ENCODE results near the gene WDR73. TPM values are rescaled to one million over a fixed set of nuclear protein-coding genes. Genes with fewer than 3 reads are reported as not detected.

WDR73 gene
- total and polyA plus RNA-seq, 2 donors (not counting 3 experiments of a cell fraction or from before 2014, with no cell fraction given): 29.0 to 29.1 TPM

- Histone ChIP-seq H3K9me3 (replicated peaks; ENCODE audit: control insufficient read depth, insufficient read depth, low read length) (no peaks in the 10 kb centered on the region), H2AFZ (ENCODE audit: low read depth, low read length) (peak overlapping the region; percentile 51), H3K9ac (replicated peaks; ENCODE audit: extremely low read depth, insufficient read depth, low read length) (peak overlapping the region; percentile 67), H3K79me2 (ENCODE audit: control insufficient read depth, insufficient read depth, low read length) (peaks cover 12% of the 10 kb centered on the region), H3K27ac (ENCODE audit: insufficient read depth, low read depth, low read length) (peak overlapping the region; percentile 12), H3K9me1 (replicated peaks; ENCODE audit: control insufficient read depth, extremely low read depth, insufficient read depth, low read length) (no peaks in the 10 kb centered on the region), H3K27me3 (ENCODE audit: control insufficient read depth in 2 of 2, insufficient read depth in 2 of 2, low read length in 2 of 2) (no peaks in the 10 kb centered on the region), H3K4me2 (ENCODE audit: insufficient read depth, low read length) (peak overlapping the region; percentile 90), H3K4me1 (ENCODE audit: control insufficient read depth, extremely low read depth, insufficient read depth, low read length) (peaks cover 26% of the 10 kb centered on the region), H3K4me3 (replicated peaks in 1 of 3; ENCODE audit: insufficient read depth in 1 of 3, low read depth in 1 of 3, low read length in 3 of 3) (peak overlapping the region; percentile 10 to 66 (median 44)), H3K36me3 (ENCODE audit: control insufficient read depth in 2 of 2, extremely low read depth in 1 of 2, insufficient read depth in 2 of 2, low read length in 2 of 2) (peaks cover 0 to 2% of the 10 kb centered on the region in 2 experiments), H4K20me1 (replicated peaks; ENCODE audit: control insufficient read depth, extremely low read depth, insufficient read depth, low read length) (no peaks in the 10 kb centered on the region)
- no TSS peak for BruUV-seq (replicated peaks)
- ChIA-PET CTCF (interaction anchor here (0.6 to 4.7 kb wide), 4 partner anchors 20 to 387 kb away, joined by 3 to 25 read pairs (median 6); partner anchors contain the start of gene WDR73), POLR2A (no interaction called here)
- TF ChIP-seq POLR2AphosphoS5 (IDR thresholded peaks at IDR 0.05; ENCODE audit: insufficient read depth, low read depth, low read length) (no peak), GATA2 (IDR thresholded peaks at IDR 0.05; ENCODE audit: insufficient read depth, insufficient read length, low read depth, low read length) (no peak), MYC (IDR thresholded peaks at IDR 0.05; ENCODE audit: low read depth, low read length) (no peak), POLR2A (IDR thresholded peaks at IDR 0.05; ENCODE audit: low read depth, low read length) (no peak), JUN (IDR thresholded peaks at IDR 0.05; ENCODE audit: borderline replicate concordance, insufficient read depth, insufficient read length, low read depth) (no peak), FOS (IDR thresholded peaks at IDR 0.05; ENCODE audit: borderline replicate concordance, insufficient read depth, low read length) (no peak), CTCF (IDR thresholded peaks at IDR 0.05; ENCODE audit: extremely low read depth in 1 of 2, insufficient read depth in 1 of 2, low read depth in 1 of 2, low read length in 2 of 2) (no peak), EZH2 (IDR thresholded peaks at IDR 0.05; ENCODE audit: borderline replicate concordance, low read depth, low read length, severe bottlenecking) (no peak)
- TF ChIP-seq, protein P1, sequence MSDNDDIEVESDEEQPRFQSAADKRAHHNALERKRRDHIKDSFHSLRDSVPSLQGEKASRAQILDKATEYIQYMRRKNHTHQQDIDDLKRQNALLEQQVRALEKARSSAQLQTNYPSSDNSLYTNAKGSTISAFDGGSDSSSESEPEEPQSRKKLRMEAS (IDR thresholded peaks at IDR 0.05; ENCODE audit: insufficient read depth, insufficient read length): no peak
- dilution Hi-C loops (cut with MboI; ENCODE audit: extremely low pct_ligation_motif_present, low sequenced_read_pairs): no loop called here
- intact Hi-C loops (cut with micrococcal nuclease): no loop called here
- FAIRE-seq (no peak), DNase-seq (ENCODE audit: low read depth, low spot score) (no peak)
Measured at GRCh38 chr15:84634228-84634837, 19.8 kb downstream of the WDR73 start.
